SK-MEL-5 (cell line): ENCODE data around the gene CALML6. TPM values are rescaled to one million over a fixed set of nuclear protein-coding genes. Genes with fewer than 3 reads are reported as not detected.

ENCODE experiments used
- DNase-seq: peaks from one replicate; pipeline ENCODE4 v3.0.0-alpha.2; 2016; ENCODE audit warnings: low read depth, low spot score
- in situ Hi-C: cut with HindIII; loops from 2 replicates; pipeline ENCODE4 v1.10.0; 2016; ENCODE audit warnings: low sequenced_read_pairs, high pct_unique_total_duplicates, low pct_unique_long_range_greater_than_20kb
- total RNA-seq: library from RNA; depleted of rRNA; stranded (reverse); fragments of >200 nt; shearing (Covaris generic); gene quantifications from 2 replicates; pipeline ENCODE4 v1.2.3, GENCODE V29; 2014

CALML6 gene
- total RNA-seq, 1 experiment from 2014 or later, result 0.08 TPM

GRCh38 chr1:1903224-1903623 lies 11.8 kb upstream of the CALML6 start:
- in situ Hi-C loops, result no loop called here
- DNase-seq, result no peak

- peak; percentile 87 for DNase-seq
- in situ Hi-C loops, result no loop called here
These were observed 8.6 kb upstream of the CALML6 start for GRCh38 chr1:1906185-1907097.

GRCh38 chr1:1907098-1907736 lies 7.8 kb upstream of the CALML6 start:
- in situ Hi-C loops, result no loop called here
- DNase-seq, result no peak

GRCh38 chr1:1908506-1908791 lies 6.6 kb upstream of the CALML6 start:
- in situ Hi-C loops, result no loop called here
- DNase-seq, result no peak

GRCh38 chr1:1910033-1910465 lies 5.0 kb upstream of the CALML6 start:
- in situ Hi-C loops, result no loop called here
- DNase-seq, result no peak

- no peak for DNase-seq
- in situ Hi-C loops, result no loop called here
These were observed 4.3 kb upstream of the CALML6 start for GRCh38 chr1:1910651-1911331.

- DNase-seq, result no peak
- in situ Hi-C loops, result no loop called here
These were observed 3.6 kb upstream of the CALML6 start for GRCh38 chr1:1911350-1912041.

GRCh38 chr1:1914101-1914970 lies 724 bp upstream of the CALML6 start:
- no peak for DNase-seq
- in situ Hi-C loops, result no loop called here

- DNase-seq, result no peak
- in situ Hi-C loops, result no loop called here
These were observed 1.1 kb downstream of the CALML6 start for GRCh38 chr1:1915911-1916840.

- in situ Hi-C loops, result no loop called here
These were observed 1.8 kb downstream of the CALML6 start for GRCh38 chr1:1916851-1917251.

GRCh38 chr1:1917304-1917976 lies 2.4 kb downstream of the CALML6 start:
- in situ Hi-C loops, result no loop called here
- no peak for DNase-seq

More at GRCh38 chr1:1916851-1917251, 1.8 kb downstream of the CALML6 start:
- no peak for DNase-seq

GRCh38 chr1:1917995-1918900 lies 3.2 kb downstream of the CALML6 start:
- DNase-seq, result no peak
- in situ Hi-C loops, result no loop called here

- in situ Hi-C loops, result no loop called here
- DNase-seq, result no peak
These were observed 3.8 kb downstream of the CALML6 start, which contains the start of gene TMEM52 for GRCh38 chr1:1918901-1919303. Gene TMEM52, minus strand, starts transcription at chr1:1919279. Its CDS starts 14 bp downstream, at chr1:1919265.

GRCh38 chr1:1919304-1920056 lies 4.4 kb downstream of the CALML6 start:
- in situ Hi-C loops, result no loop called here
- DNase-seq, result peak; percentile 95
